Measurements from ENCODE around the gene ARL11.

GRCh38 chr13:49616676-49617065 lies 11.6 kb upstream of the ARL11 start:
- no peak for TF ChIP-seq POLR2A (IDR thresholded peaks at IDR 0.05)
- no peak for TF ChIP-seq CTCF (IDR thresholded peaks at IDR 0.05)
